Hepatic stellate cell (primary cell): ENCODE measurements around the gene SNRNP35.
"Not testable (repeated sequence)": the region's sequence is repeated elsewhere in the genome, so short reads cannot be mapped to it uniquely, and the experiment has no call there.

Source experiments
- DNase-seq: peaks from one replicate; pipeline ENCODE4 v3.0.0; 2011; ENCODE audit warnings: low spot score

Gene SNRNP35, protein sequence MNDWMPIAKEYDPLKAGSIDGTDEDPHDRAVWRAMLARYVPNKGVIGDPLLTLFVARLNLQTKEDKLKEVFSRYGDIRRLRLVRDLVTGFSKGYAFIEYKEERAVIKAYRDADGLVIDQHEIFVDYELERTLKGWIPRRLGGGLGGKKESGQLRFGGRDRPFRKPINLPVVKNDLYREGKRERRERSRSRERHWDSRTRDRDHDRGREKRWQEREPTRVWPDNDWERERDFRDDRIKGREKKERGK

DNA sequence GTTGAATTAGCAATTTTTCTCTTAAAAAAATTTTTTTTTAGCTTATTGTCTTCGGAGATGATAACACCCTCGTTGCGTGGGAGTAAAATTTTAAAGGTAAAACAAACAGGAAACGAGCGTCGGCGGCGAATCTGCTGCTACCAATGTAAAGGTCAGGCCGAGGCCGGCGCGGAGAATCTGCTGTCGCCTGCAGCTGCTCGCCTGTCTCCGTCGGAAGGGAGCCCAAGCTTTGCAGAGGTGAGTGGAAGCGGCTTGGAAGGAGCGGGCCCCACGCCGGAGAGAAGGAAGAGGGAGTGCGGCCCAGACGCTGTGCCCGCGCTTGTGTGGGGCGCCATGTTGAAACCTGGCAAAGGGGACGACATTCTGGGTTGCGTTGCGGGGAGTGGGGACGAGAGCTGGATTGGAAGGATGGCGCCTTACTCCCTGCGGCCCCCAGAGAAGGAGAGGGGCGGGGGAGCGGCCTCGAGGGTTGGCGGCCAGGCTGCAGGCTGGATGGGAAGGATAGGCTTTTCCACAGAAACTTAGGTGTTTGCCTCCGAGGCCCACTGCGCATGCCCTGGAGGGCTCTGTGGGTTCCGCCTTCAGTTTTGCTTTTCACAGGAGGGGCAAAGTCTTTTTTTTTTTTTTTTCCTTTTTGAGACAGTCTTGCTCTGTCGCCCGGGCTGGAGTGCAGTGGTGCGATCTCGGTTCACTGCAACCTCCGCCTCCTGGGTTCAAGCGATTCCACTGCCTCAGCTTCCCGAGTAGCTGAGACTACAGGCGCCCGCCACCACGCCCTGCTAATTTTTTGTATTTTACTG is at the start of gene SNRNP35:
Gene SNRNP35, plus strand, starts transcription at position 160 of the 800 bp plus-strand sequence. CDS start 7,402 bp downstream, outside the sequence.
- DNase-seq: peak; percentile 79

GRCh38 chr12:123408619-123409018 is 49.3 kb upstream of the SNRNP35 start:
- not testable (repeated sequence) for DNase-seq

GRCh38 chr12:123409284-123410040 is 48.5 kb upstream of the SNRNP35 start:
- not testable (repeated sequence) for DNase-seq

GRCh38 chr12:123410041-123410412 is 47.9 kb upstream of the SNRNP35 start:
- no peak for DNase-seq

- no peak for DNase-seq
Observed at GRCh38 chr12:123421314-123421713, 36.6 kb upstream of the SNRNP35 start.

- DNase-seq: no peak
Observed at GRCh38 chr12:123427036-123427769, 30.7 kb upstream of the SNRNP35 start.

DNA sequence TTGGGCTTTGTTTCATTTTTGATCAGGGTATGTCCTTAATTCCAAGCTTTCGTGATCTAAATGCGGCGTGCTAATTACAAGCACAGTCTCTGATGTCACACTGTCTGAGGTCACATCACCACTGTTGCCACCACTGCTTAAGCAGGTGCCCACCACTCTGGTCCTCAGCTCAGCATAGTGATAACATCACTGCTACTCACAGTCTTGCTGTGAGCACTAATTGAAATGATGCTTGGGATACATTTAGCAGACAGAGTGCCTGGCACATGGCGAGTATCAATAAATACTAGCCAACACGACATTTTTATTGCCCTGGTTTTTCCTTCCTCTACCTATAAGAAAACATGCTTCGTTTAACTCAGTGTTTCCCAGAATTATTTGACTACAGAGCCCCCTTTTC is 29.3 kb upstream of the SNRNP35 start:
- no peak for DNase-seq

DNA sequence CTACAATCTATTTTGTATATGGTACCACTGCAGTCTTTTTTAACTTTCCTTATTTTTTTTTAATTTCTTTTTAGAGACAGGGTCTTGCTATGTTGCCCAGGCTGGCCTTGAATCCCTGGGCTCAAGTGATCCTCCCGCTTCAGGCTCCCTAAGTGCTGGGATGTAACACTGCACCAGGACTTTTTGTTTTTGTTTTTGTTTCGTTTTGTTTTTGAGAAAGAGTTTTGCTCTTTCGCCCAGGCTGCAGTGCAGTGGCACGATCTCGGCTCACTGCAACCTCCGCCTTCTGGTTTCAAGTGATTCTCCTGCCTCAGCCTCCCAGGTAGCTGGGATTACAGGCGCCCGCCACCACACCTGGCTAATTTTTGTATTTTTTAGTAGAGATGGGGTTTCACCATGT is 28.8 kb upstream of the SNRNP35 start:
- not testable (repeated sequence) for DNase-seq

DNA sequence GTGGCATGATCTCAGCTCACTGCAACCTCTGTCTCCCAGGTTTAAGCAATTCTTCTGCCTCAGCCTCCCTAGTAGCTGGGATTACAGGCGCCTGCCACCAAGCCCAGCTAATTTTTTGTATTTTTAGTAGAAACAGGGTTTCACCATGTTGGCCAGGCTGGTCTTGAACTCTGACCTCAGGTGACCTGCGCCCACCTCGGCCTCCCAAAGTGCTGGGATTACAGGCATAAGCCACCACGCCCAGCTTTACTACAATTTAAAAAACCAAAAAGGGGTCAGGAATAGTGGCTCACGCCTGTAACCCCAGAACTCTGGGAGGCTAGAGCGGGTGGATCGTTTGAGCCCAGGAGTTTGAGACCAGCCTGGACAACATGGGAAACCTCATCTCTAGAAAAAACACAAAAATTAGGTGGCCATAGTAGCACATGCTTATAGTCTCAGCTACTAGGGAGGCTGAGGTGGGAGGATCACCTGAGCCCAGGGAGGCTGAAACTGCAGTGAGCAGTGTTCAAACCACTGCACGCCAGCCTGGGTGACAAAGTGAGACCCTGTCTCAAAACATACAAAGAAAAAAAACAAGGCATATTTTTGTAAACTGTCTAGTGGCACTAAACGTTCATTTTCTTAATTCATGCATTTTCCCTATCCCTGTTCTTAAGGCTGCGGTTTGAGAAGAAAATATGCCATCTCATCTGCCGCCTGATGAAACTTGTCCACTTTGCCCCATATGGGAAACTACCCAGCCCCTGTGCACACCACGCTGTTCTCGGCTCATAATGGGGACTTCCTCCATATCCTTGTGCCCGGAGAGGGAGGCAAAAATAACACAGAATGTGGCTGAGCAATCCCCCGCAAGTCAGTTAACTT is 25.8 kb upstream of the SNRNP35 start:
- DNase-seq: not testable (repeated sequence)

DNA sequence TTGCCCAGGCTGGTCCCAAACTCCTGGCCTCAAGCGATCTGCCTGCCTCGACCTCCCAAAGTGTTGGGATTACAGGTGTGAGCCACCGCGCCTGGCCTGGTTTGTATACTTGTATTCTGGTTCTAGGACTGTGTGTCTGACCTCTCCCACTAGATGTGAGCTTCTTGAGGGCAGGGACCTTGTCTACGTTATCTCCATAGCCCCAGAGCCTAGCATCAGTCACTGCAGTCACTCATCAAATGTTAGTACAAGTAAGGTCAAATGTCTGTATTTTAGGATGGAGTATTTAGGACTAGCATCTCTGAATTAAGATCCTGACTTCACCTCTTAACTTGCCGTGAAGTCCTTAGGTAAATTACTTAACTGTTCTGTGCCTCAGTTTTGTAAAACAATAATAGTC is 24.3 kb upstream of the SNRNP35 start:
- no peak for DNase-seq

- no peak for DNase-seq
Observed at GRCh38 chr12:123435636-123436016, 22.3 kb upstream of the SNRNP35 start.

GRCh38 chr12:123436017-123436964 is 21.6 kb upstream of the SNRNP35 start, which contains the start of gene RILPL2:
Gene RILPL2, minus strand, starts transcription at chr12:123436684. Its CDS starts 264 bp downstream, at chr12:123436420.
- DNase-seq: peak; percentile 94

DNA sequence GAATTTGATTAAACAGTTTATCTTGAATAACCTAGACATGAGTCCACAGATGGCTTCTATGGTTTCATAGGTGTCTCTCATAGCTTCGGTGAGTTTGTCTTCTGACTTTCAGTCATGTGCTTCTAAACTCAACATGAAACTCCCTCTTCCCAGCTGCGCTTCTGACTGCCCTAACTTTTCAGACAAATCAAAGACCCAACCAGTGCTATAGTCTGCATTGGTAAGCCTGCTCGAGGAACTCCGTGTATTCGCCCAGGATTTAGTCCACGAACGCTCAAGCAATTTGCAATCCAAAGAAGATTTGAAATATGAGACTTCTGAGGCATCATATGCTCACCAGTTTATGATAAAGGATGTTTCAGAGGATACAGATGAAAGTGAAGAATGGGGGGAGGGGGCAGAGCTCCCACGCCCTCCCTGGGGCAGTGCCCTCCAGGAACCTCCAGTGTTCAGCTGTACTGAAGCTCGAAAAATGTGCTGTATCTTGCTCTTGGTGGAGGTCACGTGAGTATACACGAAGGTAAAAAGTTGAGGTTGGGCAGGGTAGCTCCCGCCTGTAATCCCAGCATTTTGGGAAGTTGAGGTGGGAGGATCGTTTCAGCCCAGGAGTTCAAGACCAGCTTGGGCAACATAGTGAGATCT is 16.3 kb upstream of the SNRNP35 start:
- DNase-seq: no peak

GRCh38 chr12:123442774-123443173 is 15.2 kb upstream of the SNRNP35 start:
- DNase-seq: no peak

GRCh38 chr12:123444092-123445026 is 13.6 kb upstream of the SNRNP35 start:
- DNase-seq: no peak

DNA sequence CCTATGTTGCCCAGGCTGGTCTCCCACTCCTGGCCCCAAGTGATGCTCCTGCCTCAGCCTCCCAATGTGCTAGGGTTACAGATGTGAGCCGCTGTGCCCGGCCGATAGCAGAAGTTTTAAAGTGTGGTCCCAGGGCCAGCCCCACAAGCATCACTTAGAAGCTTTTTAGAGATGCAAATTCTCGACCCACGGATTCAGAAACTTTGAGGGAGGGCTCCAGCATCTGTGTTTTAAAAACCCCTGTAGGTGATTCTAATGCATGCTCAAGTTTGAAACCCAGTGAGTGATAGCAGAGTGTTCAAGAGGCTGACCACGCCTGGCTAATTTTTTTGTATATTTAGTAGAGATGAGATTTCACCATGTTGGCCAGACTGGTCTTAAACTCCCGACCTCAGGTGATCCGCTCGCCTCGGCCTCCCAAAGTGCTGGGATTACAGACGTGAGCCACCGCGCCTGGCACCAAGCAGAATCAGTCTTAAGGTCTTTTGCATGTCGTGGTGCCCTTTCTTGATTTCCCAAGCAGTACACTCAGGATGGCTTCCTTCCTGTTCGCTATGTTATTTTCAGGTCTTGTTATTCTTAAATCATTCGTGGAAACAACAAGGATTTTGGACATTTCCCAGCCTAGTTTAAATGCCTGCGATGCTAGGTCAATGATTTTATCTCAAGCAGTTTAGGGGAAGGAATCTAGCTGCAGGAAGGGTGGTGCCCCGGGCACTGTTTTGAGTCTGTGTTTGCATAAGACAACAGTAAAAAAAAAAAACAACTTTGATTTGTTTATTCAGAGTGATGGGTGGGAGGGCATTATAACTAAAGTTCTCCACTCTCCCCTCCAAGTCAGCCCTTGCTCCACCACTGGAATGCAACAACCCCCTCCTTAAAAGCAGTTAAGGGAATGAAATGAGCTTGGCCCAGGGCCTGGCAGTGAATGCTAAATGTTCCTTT is 12.3 kb upstream of the SNRNP35 start:
- peak; percentile 29 for DNase-seq

- DNase-seq: no peak
Observed at GRCh38 chr12:123446333-123446713, 11.6 kb upstream of the SNRNP35 start.
